DOHH2 (cell line): ENCODE results near the gene SORBS1.

Source experiments
- H3F3A ChIP-seq: fragments of 200-600 bp; sonication (generic), shearing (Covaris generic); 2 replicates; pipeline ENCODE4 v1.6.0; 2016; ENCODE audit warnings: antibody characterized with exemption, mild to moderate bottlenecking; ENCODE audit not compliant: control insufficient read depth, insufficient read depth
- H3K27ac ChIP-seq: fragments of 200-600 bp; sonication (generic); 2 replicates; pipeline ENCODE4 v1.5.1; 2014; ENCODE audit warnings: low read depth, mild to moderate bottlenecking, low read length, moderate library complexity
- H3K27me3 ChIP-seq: fragments of 200-600 bp; sonication (generic); 2 replicates; pipeline ENCODE4 v1.6.1; 2014; ENCODE audit warnings: mild to moderate bottlenecking, low read length, mixed read lengths; ENCODE audit not compliant: control insufficient read depth
- H3K36me3 ChIP-seq: fragments of 200-600 bp; sonication (generic); 2 replicates; pipeline ENCODE4 v1.6.1; 2014; ENCODE audit warnings: mild to moderate bottlenecking, low read length, moderate library complexity, mixed read lengths; ENCODE audit not compliant: control insufficient read depth
- H3K4me1 ChIP-seq: fragments of 200-600 bp; sonication (generic); 2 replicates; pipeline ENCODE4 v1.6.1; 2014; ENCODE audit warnings: mild to moderate bottlenecking, low read length, mixed read lengths; ENCODE audit not compliant: control insufficient read depth
- H3K4me2 ChIP-seq: fragments of 200-600 bp; sonication (generic); 2 replicates; pipeline ENCODE4 v1.6.0; 2014; ENCODE audit warnings: mild to moderate bottlenecking, low read length, moderate library complexity
- H3K4me3 ChIP-seq: fragments of 200-600 bp; sonication (generic); 2 replicates; pipeline ENCODE4 v1.5.1; 2014; ENCODE audit warnings: mild to moderate bottlenecking, low read length, mixed read lengths
- H3K79me2 ChIP-seq: fragments of 200-600 bp; sonication (generic); 2 replicates; pipeline ENCODE4 v1.6.1; 2014; ENCODE audit warnings: mild to moderate bottlenecking, low read length, mixed read lengths; ENCODE audit not compliant: control insufficient read depth
- H3K9me2 ChIP-seq: fragments of 200-600 bp; sonication (generic); replicated peaks from 2 replicates; pipeline ENCODE4 v1.6.1; 2014; ENCODE audit warnings: mild to moderate bottlenecking, low read length, mixed read lengths; ENCODE audit not compliant: control insufficient read depth
- H3K9me3 ChIP-seq: fragments of 200-600 bp; sonication (generic); 2 replicates; pipeline ENCODE4 v1.6.1; 2014; ENCODE audit warnings: antibody characterized with exemption, low read length, mixed read lengths; ENCODE audit not compliant: control insufficient read depth, insufficient read depth
- H4K20me1 ChIP-seq: fragments of 200-600 bp; sonication (generic); 2 replicates; pipeline ENCODE4 v1.6.0; 2014; ENCODE audit warnings: low read depth, mild to moderate bottlenecking, antibody characterized with exemption, low read length, moderate library complexity; ENCODE audit not compliant: control insufficient read depth, insufficient read depth
- EZH2phosphoT487 ChIP-seq: fragments of 200-600 bp; sonication (generic); IDR thresholded peaks from 2 replicates; pipeline ENCODE4 v1.6.1; 2017; ENCODE audit warnings: borderline replicate concordance, mild to moderate bottlenecking, antibody characterized with exemption, low read length, moderate library complexity, mixed read lengths
- TF ChIP-seq, protein P1 (sequence below): fragments of 200-600 bp; sonication (generic); IDR thresholded peaks from one replicate; pipeline ENCODE4 v1.5.1; 2014; ENCODE audit warnings: antibody characterized with exemption, mild to moderate bottlenecking, low read depth, low read length; ENCODE audit not compliant: poor library complexity, severe bottlenecking

SORBS1 gene

GRCh38 chr10:95458871-95459270 lies 102.3 kb downstream of the SORBS1 start:
- TF ChIP-seq, protein P1, sequence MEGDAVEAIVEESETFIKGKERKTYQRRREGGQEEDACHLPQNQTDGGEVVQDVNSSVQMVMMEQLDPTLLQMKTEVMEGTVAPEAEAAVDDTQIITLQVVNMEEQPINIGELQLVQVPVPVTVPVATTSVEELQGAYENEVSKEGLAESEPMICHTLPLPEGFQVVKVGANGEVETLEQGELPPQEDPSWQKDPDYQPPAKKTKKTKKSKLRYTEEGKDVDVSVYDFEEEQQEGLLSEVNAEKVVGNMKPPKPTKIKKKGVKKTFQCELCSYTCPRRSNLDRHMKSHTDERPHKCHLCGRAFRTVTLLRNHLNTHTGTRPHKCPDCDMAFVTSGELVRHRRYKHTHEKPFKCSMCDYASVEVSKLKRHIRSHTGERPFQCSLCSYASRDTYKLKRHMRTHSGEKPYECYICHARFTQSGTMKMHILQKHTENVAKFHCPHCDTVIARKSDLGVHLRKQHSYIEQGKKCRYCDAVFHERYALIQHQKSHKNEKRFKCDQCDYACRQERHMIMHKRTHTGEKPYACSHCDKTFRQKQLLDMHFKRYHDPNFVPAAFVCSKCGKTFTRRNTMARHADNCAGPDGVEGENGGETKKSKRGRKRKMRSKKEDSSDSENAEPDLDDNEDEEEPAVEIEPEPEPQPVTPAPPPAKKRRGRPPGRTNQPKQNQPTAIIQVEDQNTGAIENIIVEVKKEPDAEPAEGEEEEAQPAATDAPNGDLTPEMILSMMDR = no peak
- no peak for TF ChIP-seq EZH2phosphoT487
- Histone ChIP-seq H3K4me1 (no peaks in the 10 kb centered on the region), H3K4me2 (no peak overlapping the region), H3K4me3 (no peak overlapping the region), H3K27me3 (peaks cover 54% of the 10 kb centered on the region), H3K9me2 (no peaks in the 10 kb centered on the region), H3K79me2 (no peaks in the 10 kb centered on the region), H3K27ac (no peak overlapping the region), H4K20me1 (no peaks in the 10 kb centered on the region), H3K36me3 (no peaks in the 10 kb centered on the region), H3F3A (no peaks in the 10 kb centered on the region), H3K9me3 (no peaks in the 10 kb centered on the region)

DNA sequence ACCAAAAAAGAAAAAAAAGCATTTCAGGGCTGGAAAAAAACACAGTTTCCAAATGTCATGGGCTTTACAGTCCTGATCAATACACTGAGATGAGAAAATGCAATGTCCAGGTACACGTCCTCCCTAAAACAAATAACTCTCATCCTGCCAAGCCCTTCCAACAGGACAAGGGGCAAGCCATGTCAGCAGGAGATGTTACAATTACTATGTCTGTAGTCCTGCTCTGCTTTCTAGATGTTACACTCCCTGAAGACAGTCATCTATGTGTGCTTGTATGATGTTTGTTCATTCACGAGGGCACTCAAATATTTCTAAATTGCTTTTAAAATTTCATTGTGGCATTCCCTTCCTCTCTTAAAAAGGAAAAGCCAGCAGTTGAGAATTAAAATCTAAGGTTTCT lies 103.2 kb downstream of the SORBS1 start:
- H3K27ac ChIP-seq = no peak overlapping the region
- no peak for TF ChIP-seq EZH2phosphoT487
- TF ChIP-seq, protein P1 = no peak
- no peaks in the 10 kb centered on the region for H3K9me3 ChIP-seq
- no peaks in the 10 kb centered on the region for H4K20me1 ChIP-seq
- no peak overlapping the region for H3K4me2 ChIP-seq
- H3K4me1 ChIP-seq = no peaks in the 10 kb centered on the region
- H3K4me3 ChIP-seq = no peak overlapping the region
- no peaks in the 10 kb centered on the region for H3F3A ChIP-seq
- no peaks in the 10 kb centered on the region for H3K9me2 ChIP-seq
- peaks cover 54% of the 10 kb centered on the region for H3K27me3 ChIP-seq
- H3K79me2 ChIP-seq = no peaks in the 10 kb centered on the region
- no peaks in the 10 kb centered on the region for H3K36me3 ChIP-seq

- Histone ChIP-seq H3K27ac (no peak overlapping the region), H3K4me2 (no peak overlapping the region), H3K9me3 (no peaks in the 10 kb centered on the region), H3K79me2 (no peaks in the 10 kb centered on the region), H3K27me3 (peaks cover 50% of the 10 kb centered on the region), H4K20me1 (no peaks in the 10 kb centered on the region), H3K9me2 (no peaks in the 10 kb centered on the region), H3F3A (no peaks in the 10 kb centered on the region), H3K36me3 (no peaks in the 10 kb centered on the region), H3K4me3 (no peak overlapping the region), H3K4me1 (no peaks in the 10 kb centered on the region)
- TF ChIP-seq, protein P1 = no peak
- TF ChIP-seq EZH2phosphoT487 = no peak
Measured at GRCh38 chr10:95457319-95457886, 103.8 kb downstream of the SORBS1 start.
